GM10266 (cell line): Measurements from ENCODE around the gene CRACDL.

ENCODE experiments used
- DNase-seq: peaks from one replicate; pipeline ENCODE4 v3.0.0; 2012; ENCODE audit errors: extremely low spot score
- CTCF ChIP-seq: IDR thresholded peaks from 2 replicates; pipeline ENCODE4 v1.5.1; 2012; ENCODE audit warnings: mild to moderate bottlenecking, low read depth; ENCODE audit not compliant: control insufficient read depth, insufficient read depth; ENCODE audit errors: missing control alignments

Gene CRACDL

GRCh38 chr2:98893911-98894321, 42.1 kb downstream of the CRACDL start:
- no peak for TF ChIP-seq CTCF
- DNase-seq = no peak

GRCh38 chr2:98892871-98893270, 43.2 kb downstream of the CRACDL start:
- no peak for DNase-seq
- no peak for TF ChIP-seq CTCF

GRCh38 chr2:98891591-98891990, 44.4 kb downstream of the CRACDL start:
- no peak for DNase-seq
- TF ChIP-seq CTCF = no peak

GRCh38 chr2:98886066-98886554, 49.9 kb downstream of the CRACDL start:
- DNase-seq = no peak
- TF ChIP-seq CTCF = no peak

- DNase-seq = no peak
- TF ChIP-seq CTCF = no peak
Observed at GRCh38 chr2:98884658-98885057, 51.4 kb downstream of the CRACDL start.

GRCh38 chr2:98883780-98884211, 52.2 kb downstream of the CRACDL start:
- TF ChIP-seq CTCF = no peak
- DNase-seq = no peak

- DNase-seq = no peak
Observed at GRCh38 chr2:98882971-98883779, 52.9 kb downstream of the CRACDL start.

More at GRCh38 chr2:98882971-98883779, 52.9 kb downstream of the CRACDL start:
- TF ChIP-seq CTCF = no peak
